G401 (cell line): Measurements from ENCODE around the gene INPP5A. TPM values are rescaled to one million over a fixed set of nuclear protein-coding genes. Genes with fewer than 3 reads are reported as not detected.

ENCODE experiments used
- DNase-seq: peaks from one replicate; pipeline ENCODE4 v3.0.0-alpha.2; 2015; ENCODE audit warnings: low spot score
- in situ Hi-C: cut with HindIII; loops from 2 replicates; pipeline ENCODE4 v1.10.0; 2016; ENCODE audit warnings: low sequenced_read_pairs, mixed read lengths
- total RNA-seq: library from RNA; depleted of rRNA; stranded (reverse); fragments of >200 nt; shearing (Covaris generic); gene quantifications from 2 replicates; pipeline ENCODE4 v1.2.3, GENCODE V29; 2014

Gene INPP5A
- total RNA-seq, 1 experiment from 2014 or later: 44.3 TPM

GRCh38 chr10:132627666-132628531 is 90.3 kb downstream of the INPP5A start:
- DNase-seq: no peak
- in situ Hi-C loops: no loop called here

GRCh38 chr10:132628966-132629900 is 91.6 kb downstream of the INPP5A start:
- no peak for DNase-seq
- in situ Hi-C loops: no loop called here

- in situ Hi-C loops: no loop called here
- no peak for DNase-seq
Observed at GRCh38 chr10:132630156-132630555, 92.6 kb downstream of the INPP5A start.

GRCh38 chr10:132630666-132631337 is 93.2 kb downstream of the INPP5A start:
- in situ Hi-C loops: no loop called here
- DNase-seq: no peak

GRCh38 chr10:132631338-132631735 is 93.8 kb downstream of the INPP5A start:
- peak; percentile 92 for DNase-seq
- in situ Hi-C loops: no loop called here

GRCh38 chr10:132632091-132632561 is 94.5 kb downstream of the INPP5A start:
- in situ Hi-C loops: no loop called here

GRCh38 chr10:132632851-132633684 is 95.5 kb downstream of the INPP5A start:
- DNase-seq: peak; percentile 50
- in situ Hi-C loops: no loop called here

More at GRCh38 chr10:132632091-132632561, 94.5 kb downstream of the INPP5A start:
- peak; percentile 59 for DNase-seq

- in situ Hi-C loops: no loop called here
- DNase-seq: no peak
Observed at GRCh38 chr10:132634241-132634946, 96.8 kb downstream of the INPP5A start.

- no peak for DNase-seq
- in situ Hi-C loops: no loop called here
Observed at GRCh38 chr10:132634947-132635271, 97.3 kb downstream of the INPP5A start.

GRCh38 chr10:132636358-132636757 is 98.8 kb downstream of the INPP5A start:
- in situ Hi-C loops: no loop called here
- DNase-seq: no peak

GRCh38 chr10:132637477-132638129 is 100.0 kb downstream of the INPP5A start:
- DNase-seq: peak; percentile 84
- in situ Hi-C loops: no loop called here

GRCh38 chr10:132638130-132638515 is 100.5 kb downstream of the INPP5A start:
- no peak for DNase-seq
- in situ Hi-C loops: no loop called here

GRCh38 chr10:132639470-132639869 is 101.9 kb downstream of the INPP5A start:
- DNase-seq: peak; percentile 58
- in situ Hi-C loops: no loop called here

- DNase-seq: no peak
- in situ Hi-C loops: no loop called here
Observed at GRCh38 chr10:132640326-132641125, 102.9 kb downstream of the INPP5A start.

GRCh38 chr10:132641401-132641800 is 103.8 kb downstream of the INPP5A start:
- in situ Hi-C loops: no loop called here
- DNase-seq: no peak

- DNase-seq: no peak
- in situ Hi-C loops: no loop called here
Observed at GRCh38 chr10:132641966-132642731, 104.6 kb downstream of the INPP5A start.
